CD14-positive monocyte (primary cell): ENCODE results near the gene CUEDC1. TPM values are rescaled to one million over a fixed set of nuclear protein-coding genes. Genes with fewer than 3 reads are reported as not detected.
"Not testable (repeated sequence)": the region's sequence is repeated elsewhere in the genome, so short reads cannot be mapped to it uniquely, and the experiment has no call there.

Experiments used
- DNase-seq, 3 donors: peaks; one replicate each; pipeline ENCODE4 v3.0.0-alpha.2; 2011 to 2022
- H2AFZ ChIP-seq: 2 replicates; pipeline ENCODE4 v1.6.0; 2012; ENCODE audit warnings: mild to moderate bottlenecking, low read depth, low read length, inconsistent platforms; ENCODE audit not compliant: insufficient read depth, poor library complexity, severe bottlenecking
- H3K27ac ChIP-seq, 2 donors: 1 replicate in 1 of 2; 2 replicates in 1 of 2; pipeline ENCODE4 v1.5.1; 2012 to 2013; ENCODE audit warnings: low read length in 2 of 2, control low read depth in 1 of 2, inconsistent platforms in 1 of 2, low read depth in 1 of 2, mild to moderate bottlenecking in 1 of 2
- H3K27me3 ChIP-seq, 2 donors: one replicate each; pipeline versions ENCODE4 v1.6.0 to v1.6.1; 2011 to 2013; ENCODE audit warnings: low read length in 2 of 2; ENCODE audit not compliant: control insufficient read depth in 2 of 2, insufficient read depth in 2 of 2
- H3K36me3 ChIP-seq, 2 donors: replicated peaks in 1 of 2; 1 replicate in 1 of 2; 2 replicates in 1 of 2; pipeline versions ENCODE4 v1.5.1 to v1.6.1; 2012 to 2013; ENCODE audit warnings: low read length in 2 of 2, control low read depth in 1 of 2, inconsistent platforms in 1 of 2, mild to moderate bottlenecking in 1 of 2; ENCODE audit not compliant: insufficient read depth in 2 of 2, control insufficient read depth in 1 of 2
- H3K4me1 ChIP-seq, 2 donors: 1 replicate in 1 of 2; 2 replicates in 1 of 2; pipeline versions ENCODE4 v1.5.1 to v1.6.1; 2012 to 2013; ENCODE audit warnings: low read length in 2 of 2, control low read depth in 1 of 2, inconsistent platforms in 1 of 2, mild to moderate bottlenecking in 1 of 2, moderate library complexity in 1 of 2; ENCODE audit not compliant: insufficient read depth in 2 of 2, control insufficient read depth in 1 of 2
- H3K4me2 ChIP-seq: replicated peaks from 2 replicates; pipeline ENCODE3; 2012; ENCODE audit warnings: low read length, moderate library complexity, mild to moderate bottlenecking; ENCODE audit not compliant: poor library complexity, severe bottlenecking; ENCODE audit errors: extremely low read depth
- H3K4me3 ChIP-seq, 3 experiments: fragments of 200-600 bp in 1 of 3; sonication (generic) in 1 of 3; replicated peaks in 1 of 3; 1 replicate in 2 of 3; 2 replicates in 1 of 3; pipeline ENCODE4 v1.5.1; 2011 to 2013; ENCODE audit warnings: low read length in 3 of 3, mild to moderate bottlenecking in 3 of 3, control low read depth in 2 of 3, low read depth in 2 of 3, inconsistent platforms in 1 of 3, moderate library complexity in 1 of 3
- H3K79me2 ChIP-seq: 2 replicates; pipeline ENCODE4 v1.6.0; 2012; ENCODE audit warnings: mild to moderate bottlenecking, control low read depth, inconsistent platforms, low read length, moderate library complexity; ENCODE audit not compliant: insufficient read depth
- H3K9ac ChIP-seq: 2 replicates; pipeline ENCODE4 v1.6.0; 2017; ENCODE audit warnings: low read length, mild to moderate bottlenecking; ENCODE audit not compliant: insufficient read depth, poor library complexity, severe bottlenecking
- H3K9me3 ChIP-seq, 2 donors: replicated peaks in 1 of 2; 1 replicate in 1 of 2; 2 replicates in 1 of 2; pipeline versions ENCODE4 v1.5.1 to v1.6.1; 2012 to 2013; ENCODE audit warnings: low read length in 2 of 2, control low read depth in 1 of 2; ENCODE audit not compliant: control insufficient read depth in 1 of 2, insufficient read depth in 1 of 2
- H4K20me1 ChIP-seq: 2 replicates; pipeline ENCODE4 v1.6.0; 2012; ENCODE audit warnings: mild to moderate bottlenecking, low read length, control low read depth, moderate library complexity; ENCODE audit not compliant: insufficient read depth
- H3K27ac Mint-ChIP-seq, 7 donors: one replicate each; pipeline ENCODE4 v1.8.0; 2020; ENCODE audit warnings: mild to moderate bottlenecking in 7 of 7, mixed read lengths in 7 of 7, moderate library complexity in 6 of 7, inconsistent platforms in 2 of 7
- H3K27me3 Mint-ChIP-seq, 3 donors: one replicate each; pipeline ENCODE4 v1.8.0; 2021 to 2022; ENCODE audit warnings: low read depth in 3 of 3, mild to moderate bottlenecking in 3 of 3, mixed read lengths in 3 of 3, moderate library complexity in 3 of 3, inconsistent platforms in 1 of 3
- H3K36me3 Mint-ChIP-seq, 2 donors: one replicate each; pipeline ENCODE4 v1.8.0; 2020; ENCODE audit warnings: mixed read lengths in 2 of 2, inconsistent platforms in 1 of 2, mild to moderate bottlenecking in 1 of 2
- H3K4me1 Mint-ChIP-seq: one replicate; pipeline ENCODE4 v1.8.0; 2020; ENCODE audit warnings: mild to moderate bottlenecking, mixed read lengths
- H3K4me3 Mint-ChIP-seq, 2 donors: one replicate each; pipeline ENCODE4 v1.8.0; 2020; ENCODE audit warnings: mild to moderate bottlenecking in 2 of 2, mixed read lengths in 2 of 2, moderate library complexity in 1 of 2
- H3K9me3 Mint-ChIP-seq, 7 donors: one replicate each; pipeline ENCODE4 v1.8.0; 2020 to 2022; ENCODE audit warnings: mixed read lengths in 7 of 7, mild to moderate bottlenecking in 6 of 7, moderate library complexity in 6 of 7, inconsistent platforms in 2 of 7
- CTCF ChIP-seq: fragments of 200-600 bp; IDR thresholded peaks from one replicate; pipeline ENCODE4 v1.8.0; 2022; ENCODE audit warnings: antibody characterized with exemption, mild to moderate bottlenecking
- WGBS: methylation state at CpG from one replicate; pipeline ENCODE4 v1.1.5; 2013; ENCODE audit warnings: missing lambda C conversion rate; ENCODE audit not compliant: insufficient coverage; 5-methylcytosine and 5-hydroxymethylcytosine counted together
- intact Hi-C, 2 donors: fragments of 100-400 bp; cut with micrococcal nuclease; formaldehyde crosslinking; loops; one replicate each; pipeline versions ENCODE4 v1.15.0 to v1.15.1; 2023
- polyA plus RNA-seq, 3 donors: library from polyadenylated mRNA; depleted of rRNA in 1 of 3; unstranded in 2 of 3; stranded (reverse) in 1 of 3; fragments of 300-500 nt in 2 of 3; fragments of >200 nt in 1 of 3; fragmentation: Illumina TruSeq in 2 of 3; gene quantifications; 1 replicate in 2 of 3; 2 replicates in 1 of 3; pipeline ENCODE4 v1.2.3, GENCODE V29; 2012 to 2021

CUEDC1 gene
- polyA plus RNA-seq, 3 donors, result 4.2 to 31.0 (median 4.3) TPM

- no peak overlapping the region for H2AFZ ChIP-seq
- no peaks in the 10 kb centered on the region for H3K4me1 Mint-ChIP-seq
- 80% methylated on average over 1 of the region's 1 CpG for WGBS
- peaks cover 26% of the 10 kb centered on the region for H3K79me2 ChIP-seq
- H3K27me3 Mint-ChIP-seq, result no peaks in the 10 kb centered on the region
- no peaks in the 10 kb centered on the region for H3K9me3 ChIP-seq
- H3K27ac Mint-ChIP-seq, result no peak overlapping the region
- no peak overlapping the region for H3K27ac ChIP-seq
- H3K4me3 ChIP-seq, result no peak overlapping the region
- H3K4me2 ChIP-seq, result no peak overlapping the region
- no peak overlapping the region for H3K4me3 Mint-ChIP-seq
- no peak for TF ChIP-seq CTCF
- no peak for DNase-seq
- peaks cover 68% of the 10 kb centered on the region for H4K20me1 ChIP-seq
- H3K9me3 Mint-ChIP-seq, result peaks cover 0 to 1% (median 0%) of the 10 kb centered on the region in 7 donors
- H3K36me3 Mint-ChIP-seq, result peaks cover 72 to 77% of the 10 kb centered on the region in 2 donors
- no peaks in the 10 kb centered on the region for H3K27me3 ChIP-seq
- peaks cover 75 to 87% of the 10 kb centered on the region in 2 donors for H3K36me3 ChIP-seq
- H3K9ac ChIP-seq, result no peak overlapping the region
- intact Hi-C loops, result no loop called here
- H3K4me1 ChIP-seq, result no peaks in the 10 kb centered on the region
These were observed 19.8 kb upstream of the CUEDC1 start for GRCh38 chr17:57975044-57975443.

- peaks cover 60% of the 10 kb centered on the region for H4K20me1 ChIP-seq
- intact Hi-C loops, H3K4me1 ChIP-seq, H3K9me3 ChIP-seq, H3K9me3 Mint-ChIP-seq, H3K9ac ChIP-seq, H3K4me2 ChIP-seq, H3K4me3 ChIP-seq, H3K27ac ChIP-seq, H3K4me3 Mint-ChIP-seq, H3K27me3 ChIP-seq, H3K27me3 Mint-ChIP-seq, H3K4me1 Mint-ChIP-seq, DNase-seq, H2AFZ ChIP-seq: not testable (repeated sequence)
- H3K79me2 ChIP-seq, result peaks cover 18% of the 10 kb centered on the region
- Mint-ChIP-seq H3K36me3 (peaks cover 65 to 69% of the 10 kb centered on the region in 2 donors), H3K27ac (peak overlapping the region in 1 of 7 donors; percentile 57)
- H3K36me3 ChIP-seq, result peaks cover 68 to 79% of the 10 kb centered on the region in 2 donors
- WGBS, result 100% methylated on average over 3 of the region's 4 CpGs
These were observed 19.0 kb upstream of the CUEDC1 start for GRCh38 chr17:57974053-57974824.
